Measurements from ENCODE around the gene TSHZ2. TPM values are rescaled to one million over a fixed set of nuclear protein-coding genes. Genes with fewer than 3 reads are reported as not detected.

TSHZ2 gene
- total RNA-seq, 1 donor from 2014 or later, result 1.2 TPM

DNA sequence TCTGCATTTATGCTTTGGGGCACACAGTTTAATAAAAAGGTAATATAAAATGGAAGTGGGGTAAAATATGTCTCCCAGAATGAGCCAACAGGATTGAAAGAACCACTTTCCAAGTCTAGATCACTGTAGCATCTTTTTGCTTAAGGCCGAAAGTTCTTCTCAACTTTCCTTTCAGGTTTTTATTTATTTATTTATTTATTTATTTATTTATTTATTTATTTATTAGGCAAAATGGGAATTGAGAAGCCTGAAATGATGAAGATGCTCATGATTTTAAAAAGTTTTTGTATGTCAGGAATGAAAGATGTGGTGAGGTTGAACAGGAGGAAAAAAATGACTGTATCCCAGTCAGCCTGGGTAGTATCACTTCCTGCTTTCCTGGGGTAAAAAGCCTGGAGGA is 24.0 kb downstream of the TSHZ2 start:
- no peak overlapping the region for H3K4me3 Mint-ChIP-seq (ENCODE audit: unreplicated experiment)
- Histone ChIP-seq H3K4me3 (ENCODE audit: insufficient read depth, low read depth, low read length) (no peak overlapping the region), H4K20me1 (ENCODE audit: insufficient read depth, low read length) (no peaks in the 10 kb centered on the region), H3K27me3 (ENCODE audit: insufficient read depth, low read length) (no peaks in the 10 kb centered on the region), H3K9me3 (ENCODE audit: insufficient read depth, low read depth, low read length) (no peaks in the 10 kb centered on the region), H3K4me1 (ENCODE audit: insufficient read depth, low read length) (no peaks in the 10 kb centered on the region), H3K36me3 (ENCODE audit: insufficient read depth, low read length) (no peaks in the 10 kb centered on the region), H3K9ac (ENCODE audit: low read length) (no peak overlapping the region), H3K79me2 (ENCODE audit: insufficient read depth, low read length) (no peaks in the 10 kb centered on the region), H2AFZ (ENCODE audit: low read depth, low read length) (no peak overlapping the region), H3K27ac (ENCODE audit: low read depth, low read length) (no peak overlapping the region), H3K4me2 (ENCODE audit: low read length) (no peak overlapping the region)
- peaks cover 5% of the 10 kb centered on the region for H3K4me1 Mint-ChIP-seq (ENCODE audit: low read depth, unreplicated experiment)
- no peak for FAIRE-seq
- no peaks in the 10 kb centered on the region for H3K9me3 Mint-ChIP-seq (ENCODE audit: unreplicated experiment)
- no peak overlapping the region for H3K27ac Mint-ChIP-seq (ENCODE audit: unreplicated experiment)
- no peaks in the 10 kb centered on the region for H3K36me3 Mint-ChIP-seq (ENCODE audit: low read depth, unreplicated experiment)
- no peak for DNase-seq (ENCODE audit: low read depth)
- TF ChIP-seq, protein P1, sequence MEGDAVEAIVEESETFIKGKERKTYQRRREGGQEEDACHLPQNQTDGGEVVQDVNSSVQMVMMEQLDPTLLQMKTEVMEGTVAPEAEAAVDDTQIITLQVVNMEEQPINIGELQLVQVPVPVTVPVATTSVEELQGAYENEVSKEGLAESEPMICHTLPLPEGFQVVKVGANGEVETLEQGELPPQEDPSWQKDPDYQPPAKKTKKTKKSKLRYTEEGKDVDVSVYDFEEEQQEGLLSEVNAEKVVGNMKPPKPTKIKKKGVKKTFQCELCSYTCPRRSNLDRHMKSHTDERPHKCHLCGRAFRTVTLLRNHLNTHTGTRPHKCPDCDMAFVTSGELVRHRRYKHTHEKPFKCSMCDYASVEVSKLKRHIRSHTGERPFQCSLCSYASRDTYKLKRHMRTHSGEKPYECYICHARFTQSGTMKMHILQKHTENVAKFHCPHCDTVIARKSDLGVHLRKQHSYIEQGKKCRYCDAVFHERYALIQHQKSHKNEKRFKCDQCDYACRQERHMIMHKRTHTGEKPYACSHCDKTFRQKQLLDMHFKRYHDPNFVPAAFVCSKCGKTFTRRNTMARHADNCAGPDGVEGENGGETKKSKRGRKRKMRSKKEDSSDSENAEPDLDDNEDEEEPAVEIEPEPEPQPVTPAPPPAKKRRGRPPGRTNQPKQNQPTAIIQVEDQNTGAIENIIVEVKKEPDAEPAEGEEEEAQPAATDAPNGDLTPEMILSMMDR (IDR thresholded peaks at IDR 0.05; ENCODE audit: insufficient read depth, low read depth, low read length), result no peak
- no peak for TF ChIP-seq EZH2 (IDR thresholded peaks at IDR 0.05; ENCODE audit: insufficient read depth, low read length)
- peaks cover 5% of the 10 kb centered on the region for H3K27me3 Mint-ChIP-seq (ENCODE audit: low read depth, unreplicated experiment)

DNA sequence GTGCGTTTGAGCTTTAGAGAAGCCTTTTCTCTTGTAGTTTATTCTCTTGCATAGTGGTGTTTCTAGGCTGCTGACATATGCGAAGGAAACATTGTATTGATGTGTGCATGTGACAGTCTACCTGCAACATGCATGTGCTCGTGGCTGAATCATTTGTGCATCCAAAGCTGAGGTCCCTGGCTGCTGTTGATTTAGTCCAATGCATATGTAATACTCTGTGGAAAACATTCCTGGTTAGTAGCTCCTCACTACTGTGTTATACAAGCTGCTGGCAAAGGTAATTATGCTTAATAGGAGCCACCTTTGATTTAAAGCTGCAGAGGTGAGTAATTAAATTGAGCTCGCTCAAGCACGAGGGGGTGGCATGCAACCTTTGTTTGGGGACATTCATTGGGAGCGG is 24.5 kb downstream of the TSHZ2 start:
- Mint-ChIP-seq H3K27ac (ENCODE audit: unreplicated experiment) (no peak overlapping the region), H3K9me3 (ENCODE audit: unreplicated experiment) (no peaks in the 10 kb centered on the region), H3K4me3 (ENCODE audit: unreplicated experiment) (no peak overlapping the region), H3K4me1 (ENCODE audit: low read depth, unreplicated experiment) (peaks cover 10% of the 10 kb centered on the region), H3K27me3 (ENCODE audit: low read depth, unreplicated experiment) (peaks cover 5% of the 10 kb centered on the region), H3K36me3 (ENCODE audit: low read depth, unreplicated experiment) (no peaks in the 10 kb centered on the region)
- Histone ChIP-seq H2AFZ (ENCODE audit: low read depth, low read length) (no peak overlapping the region), H3K4me2 (ENCODE audit: low read length) (no peak overlapping the region), H3K36me3 (ENCODE audit: insufficient read depth, low read length) (no peaks in the 10 kb centered on the region), H3K4me3 (ENCODE audit: insufficient read depth, low read depth, low read length) (no peak overlapping the region), H4K20me1 (ENCODE audit: insufficient read depth, low read length) (no peaks in the 10 kb centered on the region), H3K79me2 (ENCODE audit: insufficient read depth, low read length) (no peaks in the 10 kb centered on the region), H3K9me3 (ENCODE audit: insufficient read depth, low read depth, low read length) (no peaks in the 10 kb centered on the region), H3K9ac (ENCODE audit: low read length) (no peak overlapping the region), H3K4me1 (ENCODE audit: insufficient read depth, low read length) (no peaks in the 10 kb centered on the region), H3K27me3 (ENCODE audit: insufficient read depth, low read length) (no peaks in the 10 kb centered on the region), H3K27ac (ENCODE audit: low read depth, low read length) (no peak overlapping the region)
- TF ChIP-seq EZH2 (IDR thresholded peaks at IDR 0.05; ENCODE audit: insufficient read depth, low read length), result no peak
- TF ChIP-seq, protein P1 (IDR thresholded peaks at IDR 0.05; ENCODE audit: insufficient read depth, low read depth, low read length), result no peak
- DNase-seq (ENCODE audit: low read depth) (no peak), FAIRE-seq (no peak)

DNA sequence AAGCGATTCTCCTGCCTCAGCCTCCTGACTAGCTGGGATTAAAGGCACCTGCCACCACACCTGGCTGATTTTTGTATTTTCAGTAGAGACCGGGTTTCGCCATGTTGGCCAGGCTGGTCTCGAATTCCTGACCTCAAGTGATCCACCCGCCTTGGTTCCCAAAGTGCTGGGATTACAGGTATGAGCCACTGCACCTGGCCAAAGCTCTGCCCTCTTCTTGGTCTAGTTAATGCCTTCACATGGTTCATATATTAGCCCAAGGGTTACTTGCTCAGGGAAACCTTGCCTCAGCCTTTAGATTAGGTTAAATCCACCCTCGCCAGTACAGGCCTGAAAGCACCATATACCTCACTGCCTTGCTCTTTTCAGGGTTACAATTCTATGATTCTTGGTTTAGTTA is 26.1 kb downstream of the TSHZ2 start:
- no peak for TF ChIP-seq EZH2 (IDR thresholded peaks at IDR 0.05; ENCODE audit: insufficient read depth, low read length)
- TF ChIP-seq, protein P1 (IDR thresholded peaks at IDR 0.05; ENCODE audit: insufficient read depth, low read depth, low read length), result no peak
- Mint-ChIP-seq H3K36me3 (ENCODE audit: low read depth, unreplicated experiment) (no peaks in the 10 kb centered on the region), H3K9me3 (ENCODE audit: unreplicated experiment) (no peaks in the 10 kb centered on the region), H3K27me3 (ENCODE audit: low read depth, unreplicated experiment) (peaks cover 5% of the 10 kb centered on the region), H3K4me3 (ENCODE audit: unreplicated experiment) (no peak overlapping the region), H3K4me1 (ENCODE audit: low read depth, unreplicated experiment) (peaks cover 15% of the 10 kb centered on the region), H3K27ac (ENCODE audit: unreplicated experiment) (no peak overlapping the region)
- DNase-seq (ENCODE audit: low read depth), result no peak
- no peak overlapping the region for H3K9ac ChIP-seq (ENCODE audit: low read length)
- H4K20me1 ChIP-seq (ENCODE audit: insufficient read depth, low read length), result no peaks in the 10 kb centered on the region
- H3K4me3 ChIP-seq (ENCODE audit: insufficient read depth, low read depth, low read length), result no peak overlapping the region
- FAIRE-seq, result no peak
- no peaks in the 10 kb centered on the region for H3K9me3 ChIP-seq (ENCODE audit: insufficient read depth, low read depth, low read length)
- no peaks in the 10 kb centered on the region for H3K4me1 ChIP-seq (ENCODE audit: insufficient read depth, low read length)
- H3K27me3 ChIP-seq (ENCODE audit: insufficient read depth, low read length), result no peaks in the 10 kb centered on the region
- no peak overlapping the region for H3K4me2 ChIP-seq (ENCODE audit: low read length)
- H3K27ac ChIP-seq (ENCODE audit: low read depth, low read length), result no peak overlapping the region
- H2AFZ ChIP-seq (ENCODE audit: low read depth, low read length), result no peak overlapping the region
- no peaks in the 10 kb centered on the region for H3K79me2 ChIP-seq (ENCODE audit: insufficient read depth, low read length)
- H3K36me3 ChIP-seq (ENCODE audit: insufficient read depth, low read length), result no peaks in the 10 kb centered on the region

Data from astrocyte (in vitro differentiated cells and primary cell).